Heart left ventricle (tissue), 16 donors: ENCODE measurements around the gene VPS37B. TPM values are rescaled to one million over a fixed set of nuclear protein-coding genes. Genes with fewer than 3 reads are reported as not detected.

Experiments
- ATAC-seq, 4 donors: fragments of 200-7000 bp; cut with Tn5 transposase; one replicate each; pipeline ENCODE4 v1.9.1; 2020 to 2022; ENCODE audit warnings: moderate library complexity in 4 of 4, mild to moderate bottlenecking in 3 of 4, moderate number of reproducible peaks in 1 of 4
- DNase-seq, 5 donors: peaks; one replicate each; pipeline ENCODE4 v3.0.0-alpha.2; 2020
- H3K27ac ChIP-seq, 12 donors: fragments of 200-600 bp; sonication (generic) in 4 of 12; one replicate each; pipeline versions ENCODE4 v1.5.0 to v1.8.0; 2016 to 2022; ENCODE audit warnings: mild to moderate bottlenecking in 2 of 12
- H3K27me3 ChIP-seq, 9 donors: fragments of 200-600 bp; sonication (generic) in 2 of 9; one replicate each; pipeline versions ENCODE4 v1.5.1 to v1.8.0; 2016 to 2022; ENCODE audit warnings: mild to moderate bottlenecking in 3 of 9
- H3K36me3 ChIP-seq, 9 donors: fragments of 200-600 bp; sonication (generic) in 2 of 9; one replicate each; pipeline versions ENCODE4 v1.5.0 to v1.8.0; 2018 to 2022; ENCODE audit warnings: mild to moderate bottlenecking in 2 of 9
- H3K4me1 ChIP-seq, 12 donors: fragments of 200-600 bp; sonication (generic) in 4 of 12; one replicate each; pipeline versions ENCODE4 v1.5.0 to v1.8.0; 2016 to 2022; ENCODE audit warnings: mild to moderate bottlenecking in 3 of 12
- H3K4me3 ChIP-seq, 12 donors: fragments of 200-600 bp; sonication (generic) in 4 of 12; one replicate each; pipeline versions ENCODE4 v1.5.0 to v1.8.0; 2017 to 2022; ENCODE audit warnings: mild to moderate bottlenecking in 9 of 12, moderate library complexity in 4 of 12
- H3K9me3 ChIP-seq, 12 donors: fragments of 200-600 bp; sonication (generic) in 4 of 12; one replicate each; pipeline versions ENCODE4 v1.5.0 to v1.8.0; 2016 to 2022; ENCODE audit warnings: mild to moderate bottlenecking in 1 of 12
- CTCF ChIP-seq, 12 donors: fragments of 200-600 bp; sonication (generic) in 4 of 12; IDR thresholded peaks; one replicate each; pipeline versions ENCODE4 v1.5.0 to v1.8.0; 2018 to 2022; ENCODE audit warnings: antibody characterized with exemption in 12 of 12, mild to moderate bottlenecking in 5 of 12
- POLR2A ChIP-seq, 2 donors: fragments of 450-650 bp; IDR thresholded peaks; one replicate each; pipeline ENCODE4 v1.6.1; 2017; ENCODE audit warnings: antibody characterized with exemption in 2 of 2, mild to moderate bottlenecking in 2 of 2, moderate library complexity in 2 of 2
- WGBS, 4 donors: extraction: QIAGEN DNeasy Blood & Tissue Kit in 2 of 4; methylation state at CpG; one replicate each; pipeline versions ENCODE4 v1.1.5 to v1.1.7; 2013 to 2018; 5-methylcytosine and 5-hydroxymethylcytosine counted together
- intact Hi-C, 10 donors: fragments of 100-400 bp; cut with DNase I; formaldehyde crosslinking; loops; one replicate each; pipeline versions ENCODE4 v1.11.1 to v1.14.2; 2022
- polyA plus RNA-seq, 2 donors: library from polyadenylated mRNA; stranded (reverse); fragments of 200-250 nt; gene quantifications; one replicate each; pipeline ENCODE4 v1.2.3, GENCODE V29; 2013
- total RNA-seq, 9 donors: library from RNA; depleted of rRNA in 2 of 9; stranded (reverse); fragments of >200 nt in 2 of 9; fragmentation: NEBNext Ultra II Directional in 3 of 9; extraction: Animal tissue kit (Norgen Biotek cat#: 25700) in 3 of 9; gene quantifications; one replicate each; pipeline versions ENCODE4 v1.1.0 to v1.2.4, GENCODE V29; 2016 to 2023
- donor health status: ischemic (EF 13 %, LVEDD 7.1; RV severe dilation, severe dysfunction).
- donor health status: healthy with polysubstance abuse.
- donor health status: DM: no; HTN: yes; CAD: no.
- donor health status: DM: no; HTN: no; CAD: no.
- donor health status: ischemic (EF 25% LVEDD 6.9; RV normal size, moderate dysfunction).
- donor health status: ischemic (EF 25% LVEDD 5.7; RV mildly dilated, moderate dysfunction).
- donor health status: healthy.
- donor health status: DM: yes; HTN: yes; CAD: no.
- donor health status: ischemic (EF 35%, LVEDD 5.7; RV mildly dilated, moderate dysfunction).
- donor health status: nonischemic (EF 11% LVEDD 7.7; RV severe dilation, severe dysfunction).
- donor health status: DM: yes; HTN: yes; CAD: no.
- donor health status: PGD.
- donor health status: ischemic (EF 29% LVEDD 5.4; RV normal size, mild dysfunction).
- donor health status: nonischemic (EF 23%, LVEDD 6.1; RV moderate dilation, normal function).

VPS37B gene
- total and polyA plus RNA-seq, 11 donors, result 14.5 to 51.2 (median 21.7) TPM

GRCh38 chr12:122864894-122865253 lies 31.1 kb downstream of the VPS37B start:
- no peaks in the 10 kb centered on the region for H3K9me3 ChIP-seq
- no peak overlapping the region for H3K4me3 ChIP-seq
- WGBS, 4 donors, result 48 to 73% (median 70%) methylated on average over 4 to 5 of the region's 5 CpGs
- no peak for TF ChIP-seq CTCF (IDR thresholded peaks at IDR 0.05)
- H3K36me3 ChIP-seq, result peaks cover 0 to 55% (median 43%) of the 10 kb centered on the region in 9 donors
- ATAC-seq (no peak), DNase-seq (peak in 2 of 5 donors; percentile 5 to 14)
- H3K27me3 ChIP-seq, result no peaks in the 10 kb centered on the region
- H3K27ac ChIP-seq, result peak overlapping the region in 8 of 12 donors; percentile 47 to 89 (median 82)
- peaks cover 8 to 85% (median 63%) of the 10 kb centered on the region in 12 donors for H3K4me1 ChIP-seq
- intact Hi-C loops, result loop anchor here in 6 of 10 donors (5.0 to 10.0 kb wide), 4 partner anchors 32 to 372 kb away; partner anchors contain the start of genes MPHOSPH9 (in 2 of the 6), MTRFR (in 2 of the 6) and VPS37B (in 2 of the 6)

- ATAC-seq (no peak), DNase-seq (peak in 2 of 5 donors; percentile 36 to 53)
- TF ChIP-seq POLR2A (IDR thresholded peaks at IDR 0.05) (no peak), CTCF (IDR thresholded peaks at IDR 0.05) (no peak)
- Histone ChIP-seq H3K4me1 (peaks cover 8 to 74% (median 49%) of the 10 kb centered on the region in 12 donors), H3K4me3 (no peak overlapping the region), H3K27me3 (no peaks in the 10 kb centered on the region), H3K36me3 (peaks cover 0 to 39% (median 26%) of the 10 kb centered on the region in 9 donors), H3K27ac (peak overlapping the region in 8 of 12 donors; percentile 6 to 55 (median 20)), H3K9me3 (no peaks in the 10 kb centered on the region)
- 55 to 82% (median 62%) methylated on average over 8 to 12 of the region's 12 CpGs for WGBS, 4 donors
- intact Hi-C loops, result loop anchor here in 6 of 10 donors (5.0 to 10.0 kb wide), 4 partner anchors 34 to 374 kb away; partner anchors contain the start of genes MPHOSPH9 (in 2 of the 6), MTRFR (in 2 of the 6) and VPS37B (in 2 of the 6)
These were observed 32.8 kb downstream of the VPS37B start for GRCh38 chr12:122862872-122863701.

- Histone ChIP-seq H3K27me3 (no peaks in the 10 kb centered on the region), H3K36me3 (peaks cover 0 to 35% (median 17%) of the 10 kb centered on the region in 9 donors), H3K27ac (peak overlapping the region in 9 of 12 donors; percentile 22 to 57 (median 49)), H3K4me3 (no peak overlapping the region), H3K9me3 (no peaks in the 10 kb centered on the region), H3K4me1 (peaks cover 5 to 65% (median 39%) of the 10 kb centered on the region in 12 donors)
- TF ChIP-seq CTCF (IDR thresholded peaks at IDR 0.05) (no peak), POLR2A (IDR thresholded peaks at IDR 0.05) (no peak)
- no peak for ATAC-seq
- WGBS, 4 donors, result 48 to 62% (median 50%) methylated on average over 20 of the region's 20 CpGs
- intact Hi-C loops, result loop anchor here in 6 of 10 donors (5.0 to 10.0 kb wide), 4 partner anchors 35 to 375 kb away; partner anchors contain the start of genes MPHOSPH9 (in 2 of the 6), MTRFR (in 2 of the 6) and VPS37B (in 2 of the 6)
- peak in 2 of 5 donors; percentile 31 to 60 for DNase-seq
These were observed 33.8 kb downstream of the VPS37B start for GRCh38 chr12:122862110-122862634.

GRCh38 chr12:122861587-122861970 lies 34.3 kb downstream of the VPS37B start:
- Histone ChIP-seq H3K9me3 (no peaks in the 10 kb centered on the region), H3K4me3 (no peak overlapping the region), H3K27me3 (no peaks in the 10 kb centered on the region), H3K4me1 (peaks cover 3 to 59% (median 34%) of the 10 kb centered on the region in 12 donors), H3K27ac (peak overlapping the region in 7 of 12 donors; percentile 22 to 57 (median 49)), H3K36me3 (peaks cover 0 to 32% (median 11%) of the 10 kb centered on the region in 9 donors)
- intact Hi-C loops, result loop anchor here in 9 of 10 donors (1.0 to 10.0 kb wide), 7 partner anchors 36 to 376 kb away; partner anchors contain the start of genes MPHOSPH9 (in 2 of the 9), MTRFR (in 2 of the 9) and VPS37B (in 2 of the 9)
- 80 to 86% (median 82%) methylated on average over 4 to 5 of the region's 5 CpGs for WGBS, 4 donors
- ATAC-seq, result no peak
- peak in 2 of 5 donors; percentile 23 to 66 for DNase-seq
- TF ChIP-seq CTCF (IDR thresholded peaks at IDR 0.05) (no peak), POLR2A (IDR thresholded peaks at IDR 0.05) (no peak)
